B cell (primary cell): ENCODE measurements around the gene CEP85L. TPM values are rescaled to one million over a fixed set of nuclear protein-coding genes. Genes with fewer than 3 reads are reported as not detected.

ENCODE experiments used
- ATAC-seq: fragments of 200-7000 bp; cut with Tn5 transposase; one replicate; pipeline ENCODE4 v1.10.0; 2021; ENCODE audit warnings: low read depth, mild to moderate bottlenecking, moderate number of reproducible peaks, moderate library complexity
- CTCF ChIA-PET: fragments of 350-600 bp; sonication (Branson Sonifier 250); formaldehyde crosslinking; loops from one replicate; lab custom pipeline; 2021; ENCODE audit warnings: antibody characterized with exemption, inconsistent platforms; lab: Charles Lee
- POLR2A ChIA-PET: fragments of 350-600 bp; sonication (Branson Sonifier 250); formaldehyde crosslinking; loops from one replicate; lab custom pipeline; 2021; ENCODE audit warnings: antibody characterized with exemption; lab: Charles Lee
- DNase-seq: peaks from one replicate; pipeline ENCODE4 v3.0.0; 2013
- H2AFZ ChIP-seq: 2 replicates; pipeline ENCODE4 v1.6.1; 2012; ENCODE audit warnings: mild to moderate bottlenecking, low read depth, low read length; ENCODE audit not compliant: insufficient read depth, poor library complexity, severe bottlenecking
- H3K27ac ChIP-seq, 2 donors: 1 replicate in 1 of 2; 2 replicates in 1 of 2; pipeline ENCODE4 v1.5.1; 2012 to 2013; ENCODE audit warnings: low read length in 2 of 2, mild to moderate bottlenecking in 2 of 2, moderate library complexity in 1 of 2
- H3K27me3 ChIP-seq, 4 experiments: fragments of 200-600 bp in 1 of 4; sonication (generic) in 1 of 4; replicated peaks in 1 of 4; 1 replicate in 2 of 4; 2 replicates in 2 of 4; pipeline versions ENCODE4 v1.6.1 to v1.7.0; 2013 to 2016; ENCODE audit warnings: low read length in 3 of 4, mild to moderate bottlenecking in 2 of 4, mixed read lengths in 1 of 4, moderate library complexity in 1 of 4; ENCODE audit not compliant: insufficient read depth in 4 of 4, control insufficient read depth in 3 of 4; ENCODE audit errors: control extremely low read depth in 1 of 4
- H3K36me3 ChIP-seq, 2 experiments: replicated peaks in 1 of 2; 1 replicate in 1 of 2; 2 replicates in 1 of 2; pipeline versions ENCODE4 v1.6.1 to v1.7.1; 2013; ENCODE audit warnings: low read length in 1 of 2; ENCODE audit not compliant: insufficient read depth in 2 of 2, control insufficient read depth in 1 of 2; ENCODE audit errors: control extremely low read depth in 1 of 2, extremely low read depth in 1 of 2
- H3K4me1 ChIP-seq, 2 donors: fragments of 200-600 bp in 1 of 2; sonication (generic) in 1 of 2; 1 replicate in 1 of 2; 2 replicates in 1 of 2; pipeline versions ENCODE4 v1.5.1 to v1.6.1; 2013 to 2017; ENCODE audit warnings: low read length in 2 of 2; ENCODE audit not compliant: control insufficient read depth in 2 of 2, insufficient read depth in 2 of 2
- H3K4me2 ChIP-seq: replicated peaks from 2 replicates; pipeline ENCODE3; 2012; ENCODE audit warnings: mild to moderate bottlenecking, low read depth, low read length; ENCODE audit not compliant: poor library complexity, severe bottlenecking
- H3K4me3 ChIP-seq, 5 experiments: fragments of 200-600 bp in 1 of 5; sonication (generic) in 1 of 5; 1 replicate in 3 of 5; 2 replicates in 2 of 5; pipeline versions ENCODE4 v1.5.1 to v1.7.0; 2011 to 2016; ENCODE audit warnings: low read length in 4 of 5, mild to moderate bottlenecking in 4 of 5, low read depth in 2 of 5, control low read depth in 1 of 5, moderate library complexity in 1 of 5; ENCODE audit not compliant: insufficient read depth in 1 of 5; ENCODE audit errors: control extremely low read depth in 1 of 5, extremely low read depth in 1 of 5
- H3K79me2 ChIP-seq: fragments of 200-600 bp; sonication (generic); one replicate; pipeline ENCODE4 v1.6.0; 2016; ENCODE audit warnings: low read length; ENCODE audit not compliant: control insufficient read depth, insufficient read depth
- H3K9ac ChIP-seq: fragments of 200-600 bp; sonication (generic); 2 replicates; pipeline ENCODE4 v1.6.1; 2017; ENCODE audit warnings: mild to moderate bottlenecking, low read length, moderate library complexity
- H3K9me3 ChIP-seq, 3 donors: one replicate each; pipeline versions ENCODE4 v1.6.1 to v1.7.1; 2013; ENCODE audit warnings: low read length in 2 of 3; ENCODE audit not compliant: control insufficient read depth in 2 of 3, insufficient read depth in 1 of 3; ENCODE audit errors: control extremely low read depth in 1 of 3
- H4K20me1 ChIP-seq: 2 replicates; pipeline ENCODE4 v1.6.0; 2012; ENCODE audit warnings: mild to moderate bottlenecking, low read length; ENCODE audit not compliant: insufficient read depth, control insufficient read depth, poor library complexity, severe bottlenecking
- H3K27ac Mint-ChIP-seq: one replicate; pipeline ENCODE4 v1.8.0; 2021; ENCODE audit warnings: mixed read lengths
- H3K27me3 Mint-ChIP-seq: one replicate; pipeline ENCODE4 v1.8.0; 2021; ENCODE audit warnings: mixed read lengths
- H3K4me1 Mint-ChIP-seq: one replicate; pipeline ENCODE4 v1.8.0; 2021; ENCODE audit warnings: mixed read lengths
- H3K4me3 Mint-ChIP-seq: one replicate; pipeline ENCODE4 v1.8.0; 2021; ENCODE audit warnings: mixed read lengths
- H3K9me3 Mint-ChIP-seq: one replicate; pipeline ENCODE4 v1.8.0; 2022; ENCODE audit warnings: mixed read lengths; ENCODE audit not compliant: insufficient read depth
- EZH2 ChIP-seq: IDR thresholded peaks from 2 replicates; pipeline ENCODE4 v1.6.1; 2012; ENCODE audit warnings: borderline replicate concordance, low read depth, mild to moderate bottlenecking, moderate library complexity, low read length; ENCODE audit not compliant: insufficient read depth, poor library complexity, severe bottlenecking
- WGBS: methylation state at CpG from one replicate; pipeline ENCODE4 v1.1.5; 2013; ENCODE audit warnings: missing lambda C conversion rate; ENCODE audit not compliant: insufficient coverage; 5-methylcytosine and 5-hydroxymethylcytosine counted together
- intact Hi-C: fragments of 100-400 bp; cut with micrococcal nuclease; formaldehyde crosslinking; loops from one replicate; pipeline ENCODE4 v1.10.0; 2022
- polyA plus RNA-seq: library from polyadenylated mRNA; depleted of rRNA; stranded (reverse); fragments of >200 nt; gene quantifications from 2 replicates; pipeline ENCODE4 v1.2.3, GENCODE V29; 2012
- total RNA-seq, 2 donors: library from RNA; stranded (reverse); fragments of 120-200 nt in 1 of 2; gene quantifications; 1 replicate in 1 of 2; 2 replicates in 1 of 2; pipeline versions ENCODE4 v1.2.3 to v1.2.4, GENCODE V29; 2013 to 2022
- TF ChIP-seq, protein P1 (sequence below): fragments of 200-600 bp; IDR thresholded peaks from one replicate; pipeline ENCODE4 v1.8.0; 2022; ENCODE audit warnings: antibody characterized with exemption, mild to moderate bottlenecking

Gene CEP85L
- total and polyA plus RNA-seq, 2 donors (not counting 1 experiment from before 2014, with no cell fraction given) = 7.6 to 32.1 TPM

DNA sequence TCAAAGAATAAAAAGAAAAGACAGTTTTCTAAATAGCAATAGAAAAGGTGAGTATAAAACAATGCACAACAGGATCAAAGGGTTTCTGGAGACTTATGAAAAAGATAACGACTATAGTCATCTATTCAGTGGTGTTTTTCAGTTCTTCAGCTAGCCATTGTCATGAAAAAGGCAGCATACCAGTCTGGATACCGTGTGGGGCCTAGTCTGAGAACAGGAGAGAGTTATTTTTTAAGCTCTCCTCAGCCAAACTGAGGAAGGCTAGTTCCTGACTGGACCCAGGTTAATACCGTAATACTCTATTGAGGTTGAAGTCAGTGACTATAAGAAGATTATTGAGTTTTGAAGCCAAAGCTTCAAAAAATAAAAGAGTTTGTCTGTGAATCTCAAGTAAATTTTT is 53.8 kb downstream of the CEP85L start:
- DNase-seq (no peak), ATAC-seq (no peak)
- H3K27me3 Mint-ChIP-seq = no peaks in the 10 kb centered on the region
- H2AFZ ChIP-seq = no peak overlapping the region
- WGBS = 93% methylated on average over 2 of the region's 3 CpGs
- ChIA-PET CTCF (interaction anchor here (1.0 to 1.1 kb wide), 2 partner anchors 23 to 32 kb away, joined by 3 to 5 read pairs; no protein-coding TSS in a partner anchor), POLR2A (no interaction called here)
- H3K4me3 ChIP-seq = no peak overlapping the region
- H3K4me1 Mint-ChIP-seq = no peaks in the 10 kb centered on the region
- peaks cover 0 to 2% of the 10 kb centered on the region in 2 experiments for H3K36me3 ChIP-seq
- H3K27ac Mint-ChIP-seq = no peak overlapping the region
- no peaks in the 10 kb centered on the region for H4K20me1 ChIP-seq
- H3K4me3 Mint-ChIP-seq = no peak overlapping the region
- no peak overlapping the region for H3K27ac ChIP-seq
- no peak overlapping the region for H3K9ac ChIP-seq
- H3K4me1 ChIP-seq = no peaks in the 10 kb centered on the region
- H3K9me3 ChIP-seq = no peaks in the 10 kb centered on the region
- H3K9me3 Mint-ChIP-seq = no peaks in the 10 kb centered on the region
- peaks cover 6% of the 10 kb centered on the region for H3K79me2 ChIP-seq
- TF ChIP-seq, protein P1, sequence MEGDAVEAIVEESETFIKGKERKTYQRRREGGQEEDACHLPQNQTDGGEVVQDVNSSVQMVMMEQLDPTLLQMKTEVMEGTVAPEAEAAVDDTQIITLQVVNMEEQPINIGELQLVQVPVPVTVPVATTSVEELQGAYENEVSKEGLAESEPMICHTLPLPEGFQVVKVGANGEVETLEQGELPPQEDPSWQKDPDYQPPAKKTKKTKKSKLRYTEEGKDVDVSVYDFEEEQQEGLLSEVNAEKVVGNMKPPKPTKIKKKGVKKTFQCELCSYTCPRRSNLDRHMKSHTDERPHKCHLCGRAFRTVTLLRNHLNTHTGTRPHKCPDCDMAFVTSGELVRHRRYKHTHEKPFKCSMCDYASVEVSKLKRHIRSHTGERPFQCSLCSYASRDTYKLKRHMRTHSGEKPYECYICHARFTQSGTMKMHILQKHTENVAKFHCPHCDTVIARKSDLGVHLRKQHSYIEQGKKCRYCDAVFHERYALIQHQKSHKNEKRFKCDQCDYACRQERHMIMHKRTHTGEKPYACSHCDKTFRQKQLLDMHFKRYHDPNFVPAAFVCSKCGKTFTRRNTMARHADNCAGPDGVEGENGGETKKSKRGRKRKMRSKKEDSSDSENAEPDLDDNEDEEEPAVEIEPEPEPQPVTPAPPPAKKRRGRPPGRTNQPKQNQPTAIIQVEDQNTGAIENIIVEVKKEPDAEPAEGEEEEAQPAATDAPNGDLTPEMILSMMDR = no peak
- TF ChIP-seq EZH2 = no peak
- no peak overlapping the region for H3K4me2 ChIP-seq
- H3K27me3 ChIP-seq = no peaks in the 10 kb centered on the region
- intact Hi-C loops = no loop called here

DNA sequence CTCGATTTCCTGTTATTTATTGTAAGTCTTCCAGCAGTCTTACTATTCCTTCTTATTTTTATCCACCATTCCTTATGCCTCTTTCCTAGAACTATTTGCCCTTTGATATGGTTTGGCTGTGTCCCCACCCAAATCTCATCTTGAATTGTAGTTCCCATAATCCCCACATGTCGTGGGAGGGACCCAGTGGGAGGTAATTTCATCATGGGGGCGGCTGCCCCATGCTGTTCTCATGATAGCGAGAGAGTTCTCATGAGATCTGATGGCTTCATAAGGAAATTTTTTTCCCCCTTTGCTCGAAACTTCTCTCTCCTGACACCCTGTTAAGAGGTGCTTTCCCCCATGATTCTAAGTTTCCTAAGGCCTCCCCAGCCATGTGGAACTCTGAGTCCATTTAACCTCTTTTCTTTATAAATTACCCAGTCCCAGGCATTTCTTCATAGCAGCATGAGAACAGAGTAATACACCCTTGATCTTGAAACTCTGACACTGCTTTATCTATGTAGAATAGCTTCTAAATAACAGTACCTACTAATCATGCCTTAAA is 54.5 kb downstream of the CEP85L start:
- Mint-ChIP-seq H3K27ac (no peak overlapping the region), H3K4me1 (no peaks in the 10 kb centered on the region), H3K4me3 (no peak overlapping the region), H3K9me3 (no peaks in the 10 kb centered on the region), H3K27me3 (no peaks in the 10 kb centered on the region)
- TF ChIP-seq, protein P1 = no peak
- TF ChIP-seq EZH2 = no peak
- Histone ChIP-seq H3K27me3 (no peaks in the 10 kb centered on the region), H3K4me1 (no peaks in the 10 kb centered on the region), H3K4me2 (no peak overlapping the region), H4K20me1 (no peaks in the 10 kb centered on the region), H3K36me3 (peaks cover 0 to 2% of the 10 kb centered on the region in 2 experiments), H2AFZ (no peak overlapping the region), H3K27ac (no peak overlapping the region), H3K4me3 (no peak overlapping the region), H3K9me3 (no peaks in the 10 kb centered on the region), H3K9ac (no peak overlapping the region), H3K79me2 (peaks cover 6% of the 10 kb centered on the region)
- CTCF ChIA-PET = no interaction called here
- POLR2A ChIA-PET = no interaction called here
- ATAC-seq = no peak
- DNase-seq = no peak
- intact Hi-C loops = no loop called here
- 100% methylated on average over 1 of the region's 5 CpGs for WGBS
